PC-9 (cell line): ENCODE results near the gene NUDT10. TPM values are rescaled to one million over a fixed set of nuclear protein-coding genes. Genes with fewer than 3 reads are reported as not detected.
"Not testable (repeated sequence)": the region's sequence is repeated elsewhere in the genome, so short reads cannot be mapped to it uniquely, and the experiment has no call there.

Experiments used
- BruUV-seq: library from RNA; stranded (reverse); fragments of 400-500 nt; replicated peaks from 2 replicates; lab custom pipeline; 2021; lab: Mats Ljungman, UMichigan
- CTCF ChIA-PET: fragments of 300-600 bp; sonication (Branson Sonifier 250); formaldehyde crosslinking; loops from one replicate; lab custom pipeline; 2022; ENCODE audit warnings: antibody characterized with exemption; lab: Charles Lee
- POLR2A ChIA-PET: fragments of 300-600 bp; sonication (Branson Sonifier 250); formaldehyde crosslinking; loops from one replicate; lab custom pipeline; 2022; ENCODE audit warnings: antibody characterized with exemption; ENCODE audit not compliant: unreplicated experiment; lab: Charles Lee
- DNase-seq, 2 experiments: peaks; one replicate each; pipeline versions ENCODE4 v3.0.0 to v3.0.0-alpha.2; 2015 to 2022; ENCODE audit warnings: mixed read lengths in 1 of 2
- H2AFZ ChIP-seq: fragments of 200-600 bp; sonication (generic); 2 replicates; pipeline ENCODE4 v1.8.1; 2017; ENCODE audit warnings: antibody characterized with exemption
- H3F3A ChIP-seq: fragments of 200-600 bp; sonication (generic); 2 replicates; pipeline ENCODE4 v1.8.1; 2017; ENCODE audit warnings: antibody characterized with exemption, mild to moderate bottlenecking, low read depth; ENCODE audit not compliant: insufficient read depth
- H3K27ac ChIP-seq: fragments of 200-600 bp; sonication (generic); 2 replicates; pipeline ENCODE4 v1.6.1; 2016; ENCODE audit warnings: mixed run types
- H3K27me3 ChIP-seq: fragments of 200-600 bp; sonication (generic); 2 replicates; pipeline ENCODE4 v1.6.1; 2016; ENCODE audit warnings: low read depth, mixed run types; ENCODE audit not compliant: insufficient read depth
- H3K36me3 ChIP-seq: fragments of 200-600 bp; sonication (generic); 2 replicates; pipeline ENCODE4 v1.6.1; 2016; ENCODE audit warnings: low read depth, mixed run types
- H3K4me1 ChIP-seq: fragments of 200-600 bp; sonication (generic); replicated peaks from 2 replicates; pipeline ENCODE4 v1.6.1; 2016; ENCODE audit warnings: mixed run types; ENCODE audit not compliant: insufficient read depth
- H3K4me2 ChIP-seq: fragments of 200-600 bp; sonication (generic); 2 replicates; pipeline ENCODE4 v1.6.1; 2017; ENCODE audit warnings: mixed run types
- H3K4me3 ChIP-seq: fragments of 200-600 bp; sonication (generic); 2 replicates; pipeline ENCODE4 v1.6.1; 2016; ENCODE audit warnings: mixed run types
- H3K79me2 ChIP-seq: fragments of 200-600 bp; sonication (generic); 2 replicates; pipeline ENCODE4 v1.6.1; 2017; ENCODE audit warnings: low read depth, mixed run types
- H3K9me2 ChIP-seq: fragments of 200-600 bp; sonication (generic); 2 replicates; pipeline ENCODE4 v1.8.1; 2017; ENCODE audit warnings: mild to moderate bottlenecking; ENCODE audit not compliant: insufficient read depth
- H3K9me3 ChIP-seq: fragments of 200-600 bp; sonication (generic); 2 replicates; pipeline ENCODE4 v1.8.1; 2016; ENCODE audit warnings: low read depth; ENCODE audit not compliant: insufficient read depth
- H4K20me1 ChIP-seq: fragments of 200-600 bp; sonication (generic); 2 replicates; pipeline ENCODE4 v1.8.1; 2017; ENCODE audit not compliant: insufficient read depth
- CTCF ChIP-seq: fragments of 200-600 bp; sonication (generic); conservative IDR thresholded peaks from 2 replicates; pipeline ENCODE4 v1.6.1; 2017; ENCODE audit warnings: mixed run types, antibody characterized with exemption, mild to moderate bottlenecking, moderate library complexity
- EZH2 ChIP-seq: fragments of 200-600 bp; sonication (generic); IDR thresholded peaks from 2 replicates; pipeline ENCODE4 v1.8.0; 2017; ENCODE audit warnings: antibody characterized with exemption, low read depth
- intact Hi-C: fragments of 100-400 bp; cut with micrococcal nuclease; formaldehyde crosslinking; loops from one replicate; pipeline ENCODE4 v1.10.0; 2022; ENCODE audit not compliant: unreplicated experiment
- total RNA-seq: library from RNA; stranded (reverse); gene quantifications from 2 replicates; pipeline ENCODE4 v1.2.3, GENCODE V29; 2021

The NUDT10 gene
- total RNA-seq, 1 experiment from 2014 or later = not detected

- no peaks in the 10 kb centered on the region for H3K36me3 ChIP-seq
- H4K20me1 ChIP-seq = no peaks in the 10 kb centered on the region
- H2AFZ ChIP-seq = no peak overlapping the region
- no peaks in the 10 kb centered on the region for H3K79me2 ChIP-seq
- DNase-seq = no peak
- no peak overlapping the region for H3K4me2 ChIP-seq
- no peak overlapping the region for H3K4me3 ChIP-seq
- no peaks in the 10 kb centered on the region for H3K9me3 ChIP-seq
- no peaks in the 10 kb centered on the region for H3K27me3 ChIP-seq
- no peak overlapping the region for H3K27ac ChIP-seq
- no peaks in the 10 kb centered on the region for H3F3A ChIP-seq
- intact Hi-C loops = no loop called here
- ChIA-PET POLR2A (no interaction called here), CTCF (no interaction called here)
- H3K4me1 ChIP-seq = no peaks in the 10 kb centered on the region
- BruUV-seq = no TSS peak
- H3K9me2 ChIP-seq = no peaks in the 10 kb centered on the region
- no peak for TF ChIP-seq EZH2
Observed at GRCh38 chrX:51316271-51316670, 16.4 kb upstream of the NUDT10 start.

- H3K4me3 ChIP-seq, H3K4me2 ChIP-seq, POLR2A ChIA-PET, H2AFZ ChIP-seq, BruUV-seq, H3K36me3 ChIP-seq, H3K79me2 ChIP-seq, intact Hi-C loops, H4K20me1 ChIP-seq, H3K9me3 ChIP-seq, DNase-seq, H3K27me3 ChIP-seq, H3K9me2 ChIP-seq, H3F3A ChIP-seq, H3K27ac ChIP-seq, H3K4me1 ChIP-seq, CTCF ChIA-PET: not testable (repeated sequence)
Observed at GRCh38 chrX:51332943-51333785, 542 bp downstream of the NUDT10 start.

GRCh38 chrX:51334276-51334675 is 1.7 kb downstream of the NUDT10 start:
- no peaks in the 10 kb centered on the region for H3K9me3 ChIP-seq
- no peaks in the 10 kb centered on the region for H3K36me3 ChIP-seq
- no peaks in the 10 kb centered on the region for H3K4me1 ChIP-seq
- no peaks in the 10 kb centered on the region for H3F3A ChIP-seq
- BruUV-seq = no TSS peak
- H3K9me2 ChIP-seq = no peaks in the 10 kb centered on the region
- TF ChIP-seq EZH2 (no peak), CTCF (no peak)
- no peak overlapping the region for H2AFZ ChIP-seq
- POLR2A ChIA-PET = no interaction called here
- DNase-seq = no peak
- H3K27me3 ChIP-seq = no peaks in the 10 kb centered on the region
- intact Hi-C loops = no loop called here
- H3K4me3 ChIP-seq = no peak overlapping the region
- H3K27ac ChIP-seq = no peak overlapping the region
- CTCF ChIA-PET = no interaction called here
- no peaks in the 10 kb centered on the region for H3K79me2 ChIP-seq
- H4K20me1 ChIP-seq = no peaks in the 10 kb centered on the region
- H3K4me2 ChIP-seq = no peak overlapping the region

- intact Hi-C loops = no loop called here
- H3K4me3 ChIP-seq = no peak overlapping the region
- DNase-seq = no peak
- H3K4me2 ChIP-seq = no peak overlapping the region
- no peaks in the 10 kb centered on the region for H4K20me1 ChIP-seq
- ChIA-PET POLR2A (no interaction called here), CTCF (no interaction called here)
- TF ChIP-seq EZH2 (no peak), CTCF (peak; percentile 35; the same call in 1 of the 2 replicates)
- no peaks in the 10 kb centered on the region for H3K9me2 ChIP-seq
- no peaks in the 10 kb centered on the region for H3K79me2 ChIP-seq
- no peak overlapping the region for H2AFZ ChIP-seq
- H3F3A ChIP-seq = no peaks in the 10 kb centered on the region
- H3K27ac ChIP-seq = no peak overlapping the region
- BruUV-seq = no TSS peak
- H3K36me3 ChIP-seq = no peaks in the 10 kb centered on the region
- H3K27me3 ChIP-seq = no peaks in the 10 kb centered on the region
- no peaks in the 10 kb centered on the region for H3K9me3 ChIP-seq
- H3K4me1 ChIP-seq = no peaks in the 10 kb centered on the region
Observed at GRCh38 chrX:51336584-51336983, 4.0 kb downstream of the NUDT10 start.
